ENCODE results near the gene ZBTB1.

The ZBTB1 gene

DNA sequence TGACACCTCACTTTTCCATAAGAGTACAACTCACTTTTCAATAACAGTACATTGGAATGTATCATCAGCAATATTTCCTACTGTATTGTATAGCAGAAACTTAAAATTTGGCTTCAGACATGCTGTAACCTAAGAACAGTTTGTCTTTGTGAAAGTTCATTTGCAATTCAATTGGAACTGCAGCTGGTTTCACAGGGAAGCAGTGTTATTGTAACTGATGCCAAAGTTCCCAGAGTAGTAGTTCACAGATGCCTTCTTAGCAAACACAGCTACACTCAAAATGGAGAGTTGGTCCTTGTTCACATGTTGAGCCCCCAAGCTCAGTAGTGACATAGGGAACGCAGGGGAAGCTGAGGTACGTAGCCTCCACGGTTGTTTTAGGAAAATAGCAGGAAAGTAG is 68.5 kb downstream of the ZBTB1 start:
- DNase-seq: no peak
